H1 (cell line): Measurements from ENCODE around the gene HTRA1. TPM values are rescaled to one million over a fixed set of nuclear protein-coding genes. Genes with fewer than 3 reads are reported as not detected.

Experiments
- CTCF ChIA-PET: fragments of 300-600 bp; sonication (Branson Sonifier 250); formaldehyde crosslinking; loops from one replicate; lab custom pipeline; 2021; ENCODE audit not compliant: partially characterized antibody; lab: Charles Lee
- POLR2A ChIA-PET: fragments of 300-600 bp; sonication (Branson Sonifier 250); formaldehyde crosslinking; loops from one replicate; lab custom pipeline; 2021; ENCODE audit warnings: inconsistent platforms; ENCODE audit not compliant: partially characterized antibody; lab: Charles Lee
- DNase-seq, 2 experiments: peaks; one replicate each; pipeline versions ENCODE4 v3.0.0 to v3.0.0-alpha.2; 2010 to 2022; ENCODE audit warnings: low spot score in 2 of 2, low read depth in 1 of 2, mixed read lengths in 1 of 2
- FAIRE-seq: peaks from 2 replicates; lab custom pipeline; 2011; peaks lifted over from hg19 to GRCh38; lab: Jason Lieb, UNC
- H2AFZ ChIP-seq: 2 replicates; pipeline ENCODE4 v1.8.1; 2012; ENCODE audit warnings: low read length, inconsistent platforms
- H2AK5ac ChIP-seq: 2 replicates; pipeline ENCODE4 v1.6.1; 2013; ENCODE audit warnings: low read depth, low read length
- H2BK120ac ChIP-seq: replicated peaks from 2 replicates; pipeline ENCODE3; 2013; ENCODE audit warnings: low read depth, low read length, inconsistent platforms
- H2BK12ac ChIP-seq: 2 replicates; pipeline ENCODE4 v1.6.1; 2013; ENCODE audit warnings: low read depth, low read length
- H2BK15ac ChIP-seq: 2 replicates; pipeline ENCODE4 v1.6.1; 2013; ENCODE audit warnings: low read length
- H2BK20ac ChIP-seq: 2 replicates; pipeline ENCODE4 v1.6.1; 2013; ENCODE audit warnings: low read length
- H2BK5ac ChIP-seq: 2 replicates; pipeline ENCODE4 v1.6.1; 2013; ENCODE audit warnings: low read depth, low read length
- H3K14ac ChIP-seq: 2 replicates; pipeline ENCODE4 v1.6.1; 2013; ENCODE audit warnings: inconsistent platforms; ENCODE audit not compliant: insufficient read length
- H3K18ac ChIP-seq: 2 replicates; pipeline ENCODE4 v1.6.1; 2013; ENCODE audit warnings: low read length; ENCODE audit errors: extremely low read depth
- H3K23ac ChIP-seq: 2 replicates; pipeline ENCODE4 v1.6.1; 2013; ENCODE audit warnings: inconsistent platforms; ENCODE audit not compliant: insufficient read length
- H3K23me2 ChIP-seq: 2 replicates; pipeline ENCODE4 v1.6.1; 2013; ENCODE audit warnings: low read depth, low read length
- H3K27ac ChIP-seq: 2 replicates; pipeline ENCODE4 v1.6.1; 2011; ENCODE audit warnings: low read depth, low read length, inconsistent platforms
- H3K27me3 ChIP-seq, 4 experiments: replicated peaks in 1 of 4; 1 replicate in 1 of 4; 2 replicates in 3 of 4; pipeline versions ENCODE4 v1.6.1 to v1.8.1; 2011 to 2013; ENCODE audit warnings: low read length in 3 of 4, mild to moderate bottlenecking in 3 of 4, inconsistent platforms in 2 of 4, mixed read lengths in 2 of 4, moderate library complexity in 1 of 4; ENCODE audit not compliant: control insufficient read depth in 3 of 4, insufficient read depth in 3 of 4; ENCODE audit errors: extremely low read depth in 1 of 4
- H3K36me3 ChIP-seq, 4 experiments: 2 replicates each; pipeline versions ENCODE4 v1.6.1 to v1.8.1; 2011 to 2013; ENCODE audit warnings: mild to moderate bottlenecking in 4 of 4, low read length in 3 of 4, moderate library complexity in 2 of 4, control low read depth in 1 of 4, inconsistent platforms in 1 of 4; ENCODE audit not compliant: insufficient read depth in 4 of 4, control insufficient read depth in 2 of 4
- H3K4ac ChIP-seq: replicated peaks from 2 replicates; pipeline ENCODE3; 2013; ENCODE audit warnings: low read length, low read depth, mixed read lengths, inconsistent platforms; ENCODE audit not compliant: insufficient read length
- H3K4me1 ChIP-seq, 4 experiments: replicated peaks in 1 of 4; 1 replicate in 1 of 4; 2 replicates in 3 of 4; pipeline versions ENCODE4 v1.6.1 to v1.8.1; 2011 to 2013; ENCODE audit warnings: low read length in 3 of 4, inconsistent platforms in 2 of 4, mixed read lengths in 1 of 4; ENCODE audit not compliant: insufficient read depth in 4 of 4, control insufficient read depth in 3 of 4
- H3K4me2 ChIP-seq, 2 experiments: 2 replicates each; pipeline versions ENCODE4 v1.6.1 to v1.8.1; 2011 to 2013; ENCODE audit warnings: low read depth in 2 of 2, low read length in 2 of 2, control low read depth in 1 of 2, inconsistent platforms in 1 of 2, mild to moderate bottlenecking in 1 of 2; ENCODE audit not compliant: insufficient read depth in 1 of 2
- H3K4me3 ChIP-seq, 4 experiments: fragments of 200-600, 300-600 bp in 1 of 4; sonication (generic), shearing (Covaris generic), sonication (Bioruptor Twin) in 1 of 4; 2 replicates each; pipeline versions ENCODE4 v1.5.1 to v1.8.1; 2011 to 2016; ENCODE audit warnings: low read length in 4 of 4, low read depth in 3 of 4, control low read depth in 2 of 4, inconsistent platforms in 2 of 4, mild to moderate bottlenecking in 2 of 4, mixed read lengths in 1 of 4, moderate library complexity in 1 of 4; ENCODE audit not compliant: insufficient read depth in 2 of 4; ENCODE audit errors: extremely low read depth in 1 of 4
- H3K56ac ChIP-seq: replicated peaks from 2 replicates; pipeline ENCODE3; 2013; ENCODE audit warnings: low read depth, mild to moderate bottlenecking, mixed read lengths, low read length, inconsistent platforms; ENCODE audit not compliant: insufficient read length
- H3K79me1 ChIP-seq: 2 replicates; pipeline ENCODE4 v1.6.1; 2013; ENCODE audit warnings: low read depth, low read length, control low read depth
- H3K79me2 ChIP-seq, 2 experiments: 2 replicates each; pipeline versions ENCODE4 v1.6.1 to v1.8.1; 2012 to 2013; ENCODE audit warnings: low read length in 2 of 2, mild to moderate bottlenecking in 2 of 2, inconsistent platforms in 1 of 2; ENCODE audit not compliant: insufficient read depth in 2 of 2, control insufficient read depth in 1 of 2
- H3K9ac ChIP-seq, 4 experiments: replicated peaks in 1 of 4; 1 replicate in 1 of 4; 2 replicates in 3 of 4; pipeline versions ENCODE4 v1.6.1 to v1.8.1; 2011 to 2013; ENCODE audit warnings: low read depth in 3 of 4, low read length in 3 of 4, control low read depth in 2 of 4, mild to moderate bottlenecking in 2 of 4, moderate library complexity in 2 of 4, inconsistent platforms in 1 of 4; ENCODE audit errors: extremely low read depth in 1 of 4
- H3K9me3 ChIP-seq, 2 experiments: 2 replicates each; pipeline versions ENCODE4 v1.6.1 to v1.8.1; 2012 to 2013; ENCODE audit warnings: mild to moderate bottlenecking in 2 of 2, moderate library complexity in 2 of 2, control low read depth in 1 of 2, inconsistent platforms in 1 of 2, low read depth in 1 of 2, low read length in 1 of 2, mixed read lengths in 1 of 2; ENCODE audit not compliant: insufficient read depth in 2 of 2
- H4K20me1 ChIP-seq, 2 experiments: replicated peaks in 1 of 2; 2 replicates each; pipeline versions ENCODE3 to v1.8.1; 2011 to 2013; ENCODE audit warnings: inconsistent platforms in 2 of 2, low read length in 2 of 2, mild to moderate bottlenecking in 1 of 2; ENCODE audit not compliant: insufficient read depth in 2 of 2, control insufficient read depth in 1 of 2
- H4K5ac ChIP-seq: 2 replicates; pipeline ENCODE4 v1.6.1; 2013; ENCODE audit warnings: low read length, low read depth, mixed read lengths, inconsistent platforms; ENCODE audit not compliant: insufficient read length
- H4K8ac ChIP-seq: 2 replicates; pipeline ENCODE4 v1.8.0; 2013; ENCODE audit warnings: mild to moderate bottlenecking, moderate library complexity, low read length, inconsistent platforms; ENCODE audit not compliant: insufficient read depth; ENCODE audit errors: extremely low read depth
- H4K91ac ChIP-seq: replicated peaks from 2 replicates; pipeline ENCODE3; 2013; ENCODE audit warnings: low read length, mixed read lengths, inconsistent platforms; ENCODE audit not compliant: insufficient read length
- ASH2L ChIP-seq: fragments of 200-600, 300-600 bp; sonication (generic); IDR thresholded peaks from one replicate; pipeline ENCODE4 v1.7.1; 2017; ENCODE audit warnings: low read length
- BCL11A ChIP-seq, 2 experiments: IDR thresholded peaks; one replicate each; pipeline ENCODE4 v1.6.1; 2011; ENCODE audit warnings: low read depth in 2 of 2, low read length in 2 of 2, mild to moderate bottlenecking in 2 of 2
- CHD1 ChIP-seq: IDR thresholded peaks from 2 replicates; pipeline ENCODE4 v1.6.1; 2012; ENCODE audit warnings: low read depth, low read length, improper control_type of control experiment
- EZH2 ChIP-seq: fragments of 200-600 bp; sonication (generic); IDR thresholded peaks from 2 replicates; pipeline ENCODE4 v1.7.1; 2012; ENCODE audit warnings: low read depth, mild to moderate bottlenecking, moderate library complexity, low read length, inconsistent platforms; ENCODE audit not compliant: severe bottlenecking
- JUN ChIP-seq: IDR thresholded peaks from 2 replicates; pipeline ENCODE4 v1.6.1; 2011; ENCODE audit warnings: low read depth, mild to moderate bottlenecking, improper control_type of control experiment, low read length
- KDM5A ChIP-seq: fragments of 200-600 bp; IDR thresholded peaks from 2 replicates; pipeline ENCODE4 v1.7.1; 2012; ENCODE audit warnings: mild to moderate bottlenecking, low read length, inconsistent platforms, mixed read lengths
- PHF8 ChIP-seq: fragments of 200-600 bp; sonication (generic); conservative IDR thresholded peaks from 2 replicates; pipeline ENCODE4 v1.7.1; 2012; ENCODE audit warnings: low read depth, mild to moderate bottlenecking, inconsistent platforms, low read length, moderate library complexity
- POLR2A ChIP-seq, 2 experiments: IDR thresholded peaks; 1 replicate in 1 of 2; 2 replicates in 1 of 2; pipeline ENCODE4 v1.6.1; 2011; ENCODE audit warnings: low read depth in 2 of 2, low read length in 2 of 2, mild to moderate bottlenecking in 2 of 2; ENCODE audit errors: control extremely low read depth in 1 of 2
- RNF2 ChIP-seq: fragments of 200-900, 300-1000 bp; sonication (generic); IDR thresholded peaks from 2 replicates; pipeline ENCODE4 v1.7.1; 2016; ENCODE audit warnings: borderline replicate concordance, low read depth, mild to moderate bottlenecking, antibody characterized with exemption, low read length; ENCODE audit not compliant: poor library complexity, severe bottlenecking; ENCODE audit errors: missing control alignments
- SRF ChIP-seq: IDR thresholded peaks from 2 replicates; pipeline ENCODE4 v1.6.1; 2011; ENCODE audit warnings: mild to moderate bottlenecking, low read depth, low read length, moderate library complexity
- TCF12 ChIP-seq: IDR thresholded peaks from 2 replicates; pipeline ENCODE4 v1.6.1; 2011; ENCODE audit warnings: low read depth, mild to moderate bottlenecking, low read length
- WGBS, 2 experiments: shearing (Covaris generic) in 1 of 2; methylation state at CpG; one replicate each; pipeline versions ENCODE4 v1.1.6 to v1.1.7; 2013 to 2015; ENCODE audit warnings: low lambda C conversion rate in 2 of 2, mixed read lengths in 2 of 2, inconsistent platforms in 1 of 2, low coverage in 1 of 2, missing lambda C conversion rate in 1 of 2; ENCODE audit not compliant: insufficient replicate concordance in 2 of 2, insufficient coverage in 1 of 2, insufficient read length in 1 of 2; ENCODE audit errors: extremely low coverage in 1 of 2, missing lambda C conversion rate in 1 of 2; 5-methylcytosine and 5-hydroxymethylcytosine counted together
- polyA plus RNA-seq, 7 experiments: library from polyadenylated mRNA; depleted of rRNA in 3 of 7; stranded (reverse) in 5 of 7; unstranded in 2 of 7; fragments of >200 nt in 5 of 7; fragments of 200-250 nt in 2 of 7; gene quantifications; 1 replicate in 5 of 7; 2 replicates in 1 of 7; 4 replicates in 1 of 7; pipeline versions ENCODE4 v1.2.1 to v1.2.3, GENCODE V29; 2011 to 2013; ENCODE audit warnings: missing spikeins in 2 of 7, mixed read lengths in 2 of 7
- total RNA-seq: library from RNA; stranded (reverse); fragmentation: NEBNext Ultra II Directional; extraction: Animal tissue kit (Norgen Biotek cat#: 25700); gene quantifications from 2 replicates; pipeline ENCODE4 v1.2.1, GENCODE V29; 2021

The HTRA1 gene
- total and polyA plus RNA-seq, 2 of the 8 experiments (the other 6 are each of a cell fraction or from before 2014, with no cell fraction given): 15.8 to 20.1 TPM

- DNase-seq (no peak), FAIRE-seq (no peak)
- Histone ChIP-seq H3K9me3 (no peaks in the 10 kb centered on the region), H4K20me1 (no peaks in the 10 kb centered on the region), H3K56ac (no peak overlapping the region), H3K14ac (no peak overlapping the region), H2AK5ac (no peak overlapping the region), H2BK20ac (no peak overlapping the region), H3K79me2 (no peaks in the 10 kb centered on the region), H3K9ac (no peak overlapping the region), H3K23me2 (no peaks in the 10 kb centered on the region), H3K23ac (no peak overlapping the region), H2AFZ (no peak overlapping the region), H2BK15ac (no peak overlapping the region), H2BK5ac (no peak overlapping the region), H3K4ac (no peak overlapping the region), H4K5ac (no peak overlapping the region), H3K4me1 (no peaks in the 10 kb centered on the region; a peak in 1 of 7 replicates), H3K27me3 (no peaks in the 10 kb centered on the region; a peak in 1 of 7 replicates), H4K8ac (no peak overlapping the region), H3K27ac (no peak overlapping the region), H3K79me1 (no peaks in the 10 kb centered on the region), H4K91ac (no peak overlapping the region), H3K4me3 (no peak overlapping the region), H3K36me3 (no peaks in the 10 kb centered on the region), H2BK12ac (no peak overlapping the region), H3K18ac (no peak overlapping the region), H2BK120ac (no peak overlapping the region), H3K4me2 (no peak overlapping the region)
- ChIA-PET CTCF (interaction anchor here (1.3 kb wide), 1 partner anchor 21 kb away, joined by 3 read pairs; no protein-coding TSS in a partner anchor), POLR2A (no interaction called here)
- TF ChIP-seq POLR2A (IDR thresholded peaks at IDR 0.05; ENCODE audit: control extremely low read depth in 1 of 2, low read depth in 2 of 2, low read length in 2 of 2): no peak
- TF ChIP-seq ASH2L: no peak
- no peak for TF ChIP-seq JUN
- TF ChIP-seq RNF2: no peak
- no peak for TF ChIP-seq KDM5A
- TF ChIP-seq SRF: no peak
- no peak for TF ChIP-seq PHF8
- no peak for TF ChIP-seq CHD1
- no peak for TF ChIP-seq EZH2
- TF ChIP-seq BCL11A (IDR thresholded peaks at IDR 0.05; ENCODE audit: low read depth in 2 of 2, low read length in 2 of 2): no peak
- no peak for TF ChIP-seq TCF12
- WGBS, 2 experiments: 74% methylated on average over 5 of the region's 5 CpGs; no CpG with 5 or more reads in 1 of the 2 experiments
Observed at GRCh38 chr10:122499491-122499941, 38.2 kb downstream of the HTRA1 start.
